HG03565 (cell line): ENCODE results near the gene IFNG-AS1.
A peak's percentile ranks its signal among the peaks of the same experiment; 100 is the strongest.

Experiments
- ATAC-seq: cut with Tn5 transposase; IDR thresholded peaks from one replicate; pipeline ENCODE4 v1.9.1; 2021; ENCODE audit warnings: mild to moderate bottlenecking, moderate library complexity; ENCODE audit not compliant: unreplicated experiment

IFNG-AS1 gene

GRCh38 chr12:67989184-67989920 lies at the start of gene IFNG-AS1:
TSS of gene IFNG-AS1 (plus strand) at chr12:67989447.
- ATAC-seq: peak; percentile 29

DNA sequence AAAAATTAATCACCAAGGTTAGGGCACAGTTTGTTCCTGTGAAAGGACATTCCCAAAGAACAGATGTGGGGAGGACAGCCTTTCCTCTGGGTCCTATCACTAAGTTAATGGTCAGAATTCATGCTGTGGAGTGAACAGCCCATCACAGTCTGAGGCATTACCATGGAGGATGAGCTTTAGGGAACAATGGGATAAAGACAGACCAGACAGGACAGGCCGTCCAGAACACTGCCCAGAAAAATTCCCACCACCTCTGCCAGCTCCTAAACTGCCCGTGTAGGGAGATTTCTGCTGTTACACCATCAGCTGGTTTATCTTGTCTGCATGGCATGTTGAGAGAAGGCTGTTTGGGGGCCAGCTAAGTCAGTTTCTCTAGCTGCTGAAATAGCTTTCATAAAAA lies 49.6 kb upstream of the IFNG-AS1 start:
- no peak for ATAC-seq

- ATAC-seq: no peak
Observed at GRCh38 chr12:67940780-67941243, 48.4 kb upstream of the IFNG-AS1 start.

- ATAC-seq: no peak
Observed at GRCh38 chr12:67942724-67943123, 46.5 kb upstream of the IFNG-AS1 start.

- no peak for ATAC-seq
Observed at GRCh38 chr12:67943141-67943892, 45.9 kb upstream of the IFNG-AS1 start.

DNA sequence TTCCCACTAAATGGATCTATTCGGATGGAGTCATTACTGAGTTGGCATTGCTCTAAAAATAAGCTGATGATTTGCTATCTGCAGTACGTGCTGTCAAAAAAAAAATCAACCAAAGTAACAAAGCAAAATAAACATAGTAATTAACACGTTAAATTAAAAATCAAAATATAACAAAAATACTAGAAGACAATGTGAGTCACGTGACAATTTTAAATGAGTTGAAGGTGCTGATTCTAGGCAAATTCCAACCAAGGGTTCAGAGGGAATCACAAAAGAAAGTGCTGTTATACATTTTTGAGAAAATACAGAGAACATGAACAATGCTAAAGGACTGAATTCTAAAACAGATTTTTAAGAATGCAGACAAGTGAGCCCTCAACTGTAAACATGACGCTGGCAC lies 45.2 kb upstream of the IFNG-AS1 start:
- ATAC-seq: no peak

DNA sequence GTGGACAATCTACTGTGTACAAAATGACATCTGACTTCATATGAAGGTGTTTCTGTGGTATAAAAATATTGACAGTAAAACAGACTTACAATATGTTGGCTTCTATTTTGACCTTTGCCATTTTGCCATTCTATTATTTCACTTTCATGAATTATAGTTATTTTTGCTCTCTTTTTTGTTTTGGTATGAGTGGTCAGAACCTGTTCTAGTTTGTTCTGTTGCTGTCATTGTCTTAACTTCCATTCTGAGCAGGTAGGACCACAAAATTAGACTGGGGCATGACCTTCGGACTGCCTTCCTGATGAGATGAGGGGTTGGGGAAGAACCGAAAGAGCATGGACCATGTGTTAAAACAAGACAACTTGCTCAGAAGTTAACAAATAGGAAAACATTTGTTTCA lies 36.5 kb upstream of the IFNG-AS1 start:
- no peak for ATAC-seq

DNA sequence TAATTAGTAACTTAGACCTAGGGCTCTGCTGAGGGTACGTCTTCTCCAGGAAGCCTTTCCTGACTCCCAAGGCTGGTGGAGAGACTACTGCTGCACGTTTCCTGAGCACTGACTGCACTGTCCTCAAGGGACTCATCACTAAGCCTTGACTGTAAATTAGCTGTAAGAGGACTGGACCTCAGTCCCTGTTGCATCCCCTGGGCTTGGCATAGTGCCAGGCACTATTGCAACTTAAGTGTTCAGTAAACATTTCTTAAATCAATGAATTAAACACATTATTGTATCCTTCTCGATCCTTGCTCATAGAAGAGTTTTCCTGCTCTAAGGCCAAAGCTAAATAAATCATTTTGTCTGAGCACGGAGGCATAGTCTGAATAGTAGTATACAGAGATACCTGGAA lies 31.9 kb upstream of the IFNG-AS1 start:
- no peak for ATAC-seq

DNA sequence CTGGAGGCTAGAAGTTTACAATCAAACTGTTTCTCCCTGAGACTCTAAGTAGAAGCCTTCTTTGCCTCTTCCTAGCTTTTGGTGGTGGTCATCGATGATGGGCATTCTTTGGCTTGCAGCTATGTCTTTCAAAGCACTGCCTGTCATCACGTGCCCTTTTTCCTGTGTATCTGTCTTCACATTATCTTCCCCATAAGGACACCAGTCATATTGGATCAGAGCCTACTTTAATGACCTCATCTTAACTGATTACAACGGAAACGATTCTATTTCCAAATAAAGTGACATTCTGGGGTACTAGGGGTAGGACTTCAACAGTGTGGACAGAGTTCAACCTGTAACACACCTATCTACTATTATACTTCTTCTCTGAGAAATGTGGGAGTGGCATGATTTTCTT lies 31.1 kb upstream of the IFNG-AS1 start:
- ATAC-seq: no peak

DNA sequence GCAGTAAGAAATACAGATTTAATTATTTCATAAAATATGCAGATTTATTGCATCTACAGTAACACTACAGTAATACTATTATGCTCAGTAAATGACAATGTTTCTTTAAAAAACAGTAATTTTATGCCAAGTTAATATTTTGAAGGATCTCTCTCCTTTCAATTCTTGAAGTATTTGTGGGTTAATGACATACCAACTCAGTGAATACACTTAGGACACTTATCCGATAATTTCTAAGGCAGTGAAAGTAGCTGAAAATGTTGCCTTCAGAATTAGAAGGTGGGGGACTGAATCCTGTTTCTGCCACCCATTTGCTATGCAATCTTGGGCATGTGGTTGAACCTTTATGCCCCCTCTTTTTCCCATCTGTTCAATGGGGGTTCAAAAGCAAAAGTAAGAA lies 24.8 kb upstream of the IFNG-AS1 start:
- no peak for ATAC-seq

- no peak for ATAC-seq
Observed at GRCh38 chr12:67966560-67966959, 22.7 kb upstream of the IFNG-AS1 start.

GRCh38 chr12:67968321-67968720 lies 20.9 kb upstream of the IFNG-AS1 start:
- no peak for ATAC-seq

- no peak for ATAC-seq
Observed at GRCh38 chr12:67968725-67969124, 20.5 kb upstream of the IFNG-AS1 start.

DNA sequence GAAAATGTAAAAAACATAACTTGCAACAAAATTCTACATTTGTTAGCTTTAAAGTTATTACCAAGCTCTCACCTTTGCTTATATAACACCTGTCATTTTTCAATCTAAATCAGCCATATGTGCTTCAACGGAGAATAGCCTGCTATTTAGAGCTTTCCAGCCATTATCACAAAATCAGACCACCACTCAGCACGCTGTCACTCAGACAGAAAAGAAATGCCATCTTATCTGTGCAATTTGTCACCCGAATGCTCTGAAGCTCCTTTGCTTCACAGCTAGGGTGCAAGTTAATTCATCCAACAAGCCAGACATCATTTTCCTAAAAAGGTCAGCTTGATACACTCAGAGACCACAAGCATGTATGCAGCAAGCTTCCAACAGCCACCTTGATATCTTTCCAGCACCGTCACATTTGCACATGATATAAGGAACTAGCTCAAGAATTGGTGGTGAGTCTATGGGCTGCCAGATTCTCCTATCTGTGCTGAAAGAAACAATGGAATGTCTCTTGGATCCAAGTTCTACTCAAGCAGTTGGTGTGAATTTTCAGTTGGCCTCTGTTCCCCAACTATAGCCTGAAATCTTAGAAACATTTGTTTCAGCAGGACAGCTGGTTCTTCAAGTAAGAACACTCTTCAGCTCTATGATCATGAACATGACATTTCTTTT lies 20.0 kb upstream of the IFNG-AS1 start:
- ATAC-seq: no peak

DNA sequence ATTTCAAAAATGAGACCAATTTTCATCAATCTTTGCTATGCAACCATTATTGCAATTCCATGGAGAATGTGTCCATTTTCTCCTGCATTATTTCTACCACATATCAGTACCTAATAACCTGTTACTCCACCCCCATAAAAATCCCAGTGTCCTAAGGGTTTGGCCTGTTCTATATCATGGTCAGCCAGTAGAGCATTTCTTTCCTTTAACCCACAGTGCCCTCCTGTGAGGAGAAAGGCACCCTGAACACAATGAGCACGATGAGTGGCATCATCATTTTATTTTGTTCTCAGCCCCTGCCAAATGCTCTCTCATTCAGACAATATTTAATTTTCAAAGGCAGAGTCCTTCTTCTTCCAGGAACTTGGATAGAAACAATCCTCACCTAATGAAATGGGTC lies 11.6 kb upstream of the IFNG-AS1 start:
- no peak for ATAC-seq

DNA sequence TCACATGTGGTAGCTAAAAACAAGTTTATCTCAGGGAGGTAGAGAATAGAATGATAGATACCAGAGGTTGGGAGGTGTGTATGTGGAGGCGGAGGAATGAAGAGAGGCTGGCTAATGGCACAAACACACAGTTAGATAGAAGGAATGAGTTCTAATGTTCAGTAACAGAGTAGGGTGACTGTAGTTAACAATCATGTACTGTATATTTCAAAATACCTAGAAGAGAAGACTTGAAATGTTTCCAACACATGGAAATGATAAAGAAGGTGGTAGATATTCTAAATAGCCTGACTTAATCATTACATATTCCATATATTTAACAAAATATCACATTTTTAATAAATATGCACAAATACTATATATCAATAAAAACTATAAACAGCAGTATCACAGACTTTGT lies 8.9 kb upstream of the IFNG-AS1 start:
- ATAC-seq: no peak

DNA sequence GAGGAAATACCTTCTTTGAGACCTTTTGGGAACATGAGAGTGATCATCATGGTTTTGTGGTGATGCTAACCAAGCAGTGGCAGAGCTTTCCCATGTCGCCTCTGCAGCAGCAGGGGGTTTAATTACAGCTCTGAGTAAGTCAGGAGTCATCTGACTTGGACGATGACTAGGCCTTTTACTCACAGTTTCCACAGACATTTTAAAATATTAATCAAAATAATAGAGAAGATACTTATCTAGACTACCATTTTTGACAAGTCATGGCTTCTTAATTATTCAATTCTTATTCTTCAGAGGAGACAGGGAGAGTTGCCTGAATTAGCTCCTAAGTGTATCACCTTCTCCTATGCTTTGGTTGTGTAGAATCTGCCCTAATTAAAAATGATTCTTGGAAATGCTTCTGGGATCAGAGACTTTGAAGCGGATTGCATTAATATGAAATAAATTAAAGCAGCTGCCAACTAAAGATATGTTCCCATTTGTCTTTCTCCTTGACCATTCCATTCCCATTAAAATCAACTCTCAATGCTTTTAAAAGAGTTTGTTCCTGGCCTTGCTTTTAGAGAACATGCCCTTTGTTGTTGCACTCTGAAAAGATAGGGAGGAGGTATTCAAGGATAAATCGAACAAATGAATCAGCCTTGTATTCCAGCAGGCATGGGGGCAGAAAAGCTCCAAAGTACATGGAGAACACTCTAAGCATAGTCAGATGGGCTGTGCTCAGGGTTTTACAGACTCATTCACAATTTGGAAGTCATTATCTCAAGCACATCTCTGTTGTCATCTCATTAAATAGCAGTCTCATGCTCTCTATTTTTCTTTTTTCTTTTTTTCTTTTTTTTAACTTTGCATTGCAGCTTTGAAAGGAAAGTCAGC lies 7.7 kb upstream of the IFNG-AS1 start:
- no peak for ATAC-seq

- ATAC-seq: no peak
Observed at GRCh38 chr12:67982164-67982563, 7.1 kb upstream of the IFNG-AS1 start.

- ATAC-seq: no peak
Observed at GRCh38 chr12:67986632-67987031, 2.6 kb upstream of the IFNG-AS1 start.

- ATAC-seq: peak; percentile 71
Observed at GRCh38 chr12:67988601-67989021, 636 bp upstream of the IFNG-AS1 start.

DNA sequence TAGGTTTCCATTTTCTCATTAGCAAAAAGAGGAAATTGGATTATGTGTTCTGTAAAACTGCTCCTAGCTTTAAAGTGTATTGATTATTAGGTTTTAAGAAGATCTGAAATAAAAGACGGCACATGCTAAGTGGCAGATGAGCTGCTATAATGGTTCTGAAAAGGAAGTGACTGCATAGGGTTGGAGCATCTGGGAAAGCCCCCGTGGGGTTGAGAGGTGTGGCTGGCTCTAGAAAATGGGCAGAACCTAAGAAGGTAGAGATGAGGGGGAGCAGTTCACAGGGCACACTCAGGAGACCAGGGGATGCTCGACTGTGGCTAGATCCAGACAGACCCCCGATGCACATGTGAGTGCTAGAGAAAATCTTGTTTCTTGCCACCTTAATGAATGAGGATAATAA lies 1.9 kb downstream of the IFNG-AS1 start:
- peak; percentile 47 for ATAC-seq
